NT2/D1 (cell line): ENCODE results near the gene NOTCH3.

Source experiments
- SUZ12 ChIP-seq: IDR thresholded peaks from 2 replicates; pipeline ENCODE4 v1.6.1; 2011; ENCODE audit not compliant: insufficient read length, insufficient read depth; ENCODE audit errors: extremely low read depth
- YY1 ChIP-seq: IDR thresholded peaks from 2 replicates; pipeline ENCODE4 v1.6.1; 2011; ENCODE audit not compliant: insufficient read length, insufficient read depth
- ZNF274 ChIP-seq: IDR thresholded peaks from 2 replicates; pipeline ENCODE4 v1.6.1; 2011; ENCODE audit warnings: mild to moderate bottlenecking, low read depth, low read length

GRCh38 chr19:15123031-15123890 is 77.5 kb downstream of the NOTCH3 start:
- no peak for TF ChIP-seq ZNF274
- TF ChIP-seq SUZ12 = no peak
- TF ChIP-seq YY1 = no peak
